GM23338 (cell line): ENCODE data around the gene KIAA1217.

Source experiments
- CREB1 ChIP-seq: fragments of 250-450 bp; sonication (Bioruptor Pico); IDR thresholded peaks from 2 replicates; pipeline ENCODE4 v1.5.0; 2020; ENCODE audit warnings: low read depth, mild to moderate bottlenecking, moderate library complexity
- ETS1 ChIP-seq: IDR thresholded peaks from 2 replicates; pipeline ENCODE4 v1.6.1; 2016; ENCODE audit warnings: antibody characterized with exemption
- EZH2 ChIP-seq: fragments of 200-600 bp; sonication (generic); IDR thresholded peaks from one replicate; pipeline ENCODE4 v1.8.0; 2017; ENCODE audit warnings: antibody characterized with exemption, mild to moderate bottlenecking, low read depth; ENCODE audit not compliant: unreplicated experiment
- EZH2phosphoT487 ChIP-seq: fragments of 200-600 bp; sonication (generic); IDR thresholded peaks from one replicate; pipeline ENCODE4 v1.8.1; 2018; ENCODE audit warnings: antibody characterized with exemption; ENCODE audit not compliant: unreplicated experiment
- JUNB ChIP-seq: IDR thresholded peaks from one replicate; pipeline ENCODE4 v1.6.1; 2016; ENCODE audit warnings: antibody characterized with exemption; ENCODE audit not compliant: unreplicated experiment
- NANOG ChIP-seq: IDR thresholded peaks from 2 replicates; pipeline ENCODE4 v1.6.1; 2016; ENCODE audit warnings: antibody characterized with exemption, borderline replicate concordance
- POLR2AphosphoS5 ChIP-seq: IDR thresholded peaks from 2 replicates; pipeline ENCODE4 v1.6.1; 2016; ENCODE audit warnings: antibody characterized with exemption, low read depth
- STAT1 ChIP-seq: IDR thresholded peaks from one replicate; pipeline ENCODE4 v1.6.1; 2016; ENCODE audit warnings: antibody characterized with exemption; ENCODE audit not compliant: unreplicated experiment
- ZNF114 ChIP-seq: fragments of 250-450 bp; sonication (Bioruptor Pico); IDR thresholded peaks from 2 replicates; pipeline ENCODE4 v1.5.0; 2020; ENCODE audit warnings: mild to moderate bottlenecking, moderate library complexity
- TF ChIP-seq, protein P1 (sequence below), 2 experiments: fragments of 200-600 bp in 1 of 2; sonication (generic) in 1 of 2; conservative IDR thresholded peaks; 2 replicates each; pipeline versions ENCODE4 v1.5.1 to v1.6.1; 2016 to 2017; ENCODE audit warnings: antibody characterized with exemption in 2 of 2, low read depth in 2 of 2, mild to moderate bottlenecking in 2 of 2, moderate library complexity in 1 of 2
- TF ChIP-seq, protein P2 (sequence below): IDR thresholded peaks from one replicate; pipeline ENCODE4 v1.6.1; 2018; ENCODE audit warnings: antibody characterized with exemption; ENCODE audit not compliant: unreplicated experiment

DNA sequence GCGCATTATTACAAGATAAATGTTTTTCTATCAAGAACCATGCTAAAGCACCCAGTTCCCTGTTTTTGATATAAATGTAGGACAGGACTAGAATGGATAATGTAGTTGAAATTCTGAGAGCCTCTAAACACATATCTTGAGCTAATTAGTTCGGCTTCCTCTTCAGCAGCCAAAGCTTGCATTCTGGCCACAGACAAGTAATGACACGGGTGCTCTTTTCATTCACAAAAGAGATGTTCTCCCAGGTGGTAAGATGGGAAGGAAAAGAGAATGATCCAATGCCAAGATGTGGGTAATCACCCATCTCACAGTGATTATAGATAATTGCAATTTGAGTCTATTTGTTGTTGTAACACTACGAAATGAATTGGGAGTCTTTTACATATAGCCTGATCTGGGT, 246.5 kb downstream of the KIAA1217 start:
- TF ChIP-seq EZH2 (no peak), EZH2phosphoT487 (no peak), POLR2AphosphoS5 (no peak), JUNB (no peak), ETS1 (no peak), CREB1 (CRISPR knock-in tag) (no peak), STAT1 (no peak), NANOG (no peak), ZNF114 (no peak)
- TF ChIP-seq, protein P1, sequence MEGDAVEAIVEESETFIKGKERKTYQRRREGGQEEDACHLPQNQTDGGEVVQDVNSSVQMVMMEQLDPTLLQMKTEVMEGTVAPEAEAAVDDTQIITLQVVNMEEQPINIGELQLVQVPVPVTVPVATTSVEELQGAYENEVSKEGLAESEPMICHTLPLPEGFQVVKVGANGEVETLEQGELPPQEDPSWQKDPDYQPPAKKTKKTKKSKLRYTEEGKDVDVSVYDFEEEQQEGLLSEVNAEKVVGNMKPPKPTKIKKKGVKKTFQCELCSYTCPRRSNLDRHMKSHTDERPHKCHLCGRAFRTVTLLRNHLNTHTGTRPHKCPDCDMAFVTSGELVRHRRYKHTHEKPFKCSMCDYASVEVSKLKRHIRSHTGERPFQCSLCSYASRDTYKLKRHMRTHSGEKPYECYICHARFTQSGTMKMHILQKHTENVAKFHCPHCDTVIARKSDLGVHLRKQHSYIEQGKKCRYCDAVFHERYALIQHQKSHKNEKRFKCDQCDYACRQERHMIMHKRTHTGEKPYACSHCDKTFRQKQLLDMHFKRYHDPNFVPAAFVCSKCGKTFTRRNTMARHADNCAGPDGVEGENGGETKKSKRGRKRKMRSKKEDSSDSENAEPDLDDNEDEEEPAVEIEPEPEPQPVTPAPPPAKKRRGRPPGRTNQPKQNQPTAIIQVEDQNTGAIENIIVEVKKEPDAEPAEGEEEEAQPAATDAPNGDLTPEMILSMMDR (conservative IDR thresholded peaks at IDR 0.05; ENCODE audit: low read depth in 2 of 2) = no peak
- TF ChIP-seq, protein P2, sequence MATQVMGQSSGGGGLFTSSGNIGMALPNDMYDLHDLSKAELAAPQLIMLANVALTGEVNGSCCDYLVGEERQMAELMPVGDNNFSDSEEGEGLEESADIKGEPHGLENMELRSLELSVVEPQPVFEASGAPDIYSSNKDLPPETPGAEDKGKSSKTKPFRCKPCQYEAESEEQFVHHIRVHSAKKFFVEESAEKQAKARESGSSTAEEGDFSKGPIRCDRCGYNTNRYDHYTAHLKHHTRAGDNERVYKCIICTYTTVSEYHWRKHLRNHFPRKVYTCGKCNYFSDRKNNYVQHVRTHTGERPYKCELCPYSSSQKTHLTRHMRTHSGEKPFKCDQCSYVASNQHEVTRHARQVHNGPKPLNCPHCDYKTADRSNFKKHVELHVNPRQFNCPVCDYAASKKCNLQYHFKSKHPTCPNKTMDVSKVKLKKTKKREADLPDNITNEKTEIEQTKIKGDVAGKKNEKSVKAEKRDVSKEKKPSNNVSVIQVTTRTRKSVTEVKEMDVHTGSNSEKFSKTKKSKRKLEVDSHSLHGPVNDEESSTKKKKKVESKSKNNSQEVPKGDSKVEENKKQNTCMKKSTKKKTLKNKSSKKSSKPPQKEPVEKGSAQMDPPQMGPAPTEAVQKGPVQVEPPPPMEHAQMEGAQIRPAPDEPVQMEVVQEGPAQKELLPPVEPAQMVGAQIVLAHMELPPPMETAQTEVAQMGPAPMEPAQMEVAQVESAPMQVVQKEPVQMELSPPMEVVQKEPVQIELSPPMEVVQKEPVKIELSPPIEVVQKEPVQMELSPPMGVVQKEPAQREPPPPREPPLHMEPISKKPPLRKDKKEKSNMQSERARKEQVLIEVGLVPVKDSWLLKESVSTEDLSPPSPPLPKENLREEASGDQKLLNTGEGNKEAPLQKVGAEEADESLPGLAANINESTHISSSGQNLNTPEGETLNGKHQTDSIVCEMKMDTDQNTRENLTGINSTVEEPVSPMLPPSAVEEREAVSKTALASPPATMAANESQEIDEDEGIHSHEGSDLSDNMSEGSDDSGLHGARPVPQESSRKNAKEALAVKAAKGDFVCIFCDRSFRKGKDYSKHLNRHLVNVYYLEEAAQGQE = no peak
